Spleen (tissue), 11 donors: Measurements from ENCODE around the gene ALDH1L1. TPM values are rescaled to one million over a fixed set of nuclear protein-coding genes. Genes with fewer than 3 reads are reported as not detected.

ENCODE experiments used
- DNase-seq: peaks from one replicate; pipeline ENCODE4 v3.0.0-alpha.2; 2020
- H3K27ac ChIP-seq, 8 donors: fragments of 200-600 bp; sonication (generic) in 7 of 8; 1 replicate in 4 of 8; 2 replicates in 4 of 8; pipeline versions ENCODE4 v1.5.0 to v1.8.0; 2016 to 2021; ENCODE audit warnings: inconsistent platforms in 4 of 8, mild to moderate bottlenecking in 4 of 8, moderate library complexity in 1 of 8
- H3K27me3 ChIP-seq, 7 donors: fragments of 200-600 bp; sonication (generic) in 6 of 7; replicated peaks in 1 of 7; 1 replicate in 4 of 7; 2 replicates in 3 of 7; pipeline versions ENCODE4 v1.5.0 to v1.8.0; 2016 to 2021; ENCODE audit warnings: inconsistent platforms in 3 of 7, mild to moderate bottlenecking in 1 of 7
- H3K36me3 ChIP-seq, 6 donors: fragments of 200-600 bp; sonication (generic) in 5 of 6; 1 replicate in 4 of 6; 2 replicates in 2 of 6; pipeline versions ENCODE4 v1.5.0 to v1.8.0; 2016 to 2021; ENCODE audit warnings: inconsistent platforms in 2 of 6
- H3K4me1 ChIP-seq, 6 donors: fragments of 200-600 bp; sonication (generic) in 5 of 6; 1 replicate in 3 of 6; 2 replicates in 3 of 6; pipeline versions ENCODE4 v1.5.0 to v1.8.0; 2016 to 2021; ENCODE audit warnings: inconsistent platforms in 3 of 6
- H3K4me3 ChIP-seq, 8 donors: fragments of 200-600 bp; sonication (generic) in 7 of 8; 1 replicate in 4 of 8; 2 replicates in 4 of 8; pipeline versions ENCODE4 v1.5.0 to v1.8.0; 2016 to 2021; ENCODE audit warnings: inconsistent platforms in 4 of 8, mild to moderate bottlenecking in 4 of 8, moderate library complexity in 2 of 8
- H3K9me3 ChIP-seq, 8 donors: fragments of 200-600 bp; sonication (generic) in 7 of 8; 1 replicate in 4 of 8; 2 replicates in 4 of 8; pipeline versions ENCODE4 v1.5.0 to v1.8.0; 2016 to 2021; ENCODE audit warnings: inconsistent platforms in 4 of 8
- POLR2A ChIP-seq, 3 donors: fragments of 450-650 bp; IDR thresholded peaks; one replicate each; pipeline ENCODE4 v1.5.1; 2017; ENCODE audit warnings: antibody characterized with exemption in 3 of 3, mild to moderate bottlenecking in 1 of 3
- POLR2AphosphoS5 ChIP-seq, 3 donors: sonication (generic); formaldehyde crosslinking; IDR thresholded peaks; one replicate each; pipeline ENCODE4 v1.5.1; 2017; ENCODE audit warnings: antibody characterized with exemption in 3 of 3
- WGBS, 5 donors: extraction: QIAGEN DNeasy Blood & Tissue Kit in 3 of 5; methylation state at CpG; one replicate each; pipeline versions ENCODE4 v1.1.5 to v1.1.7; 2013 to 2018; 5-methylcytosine and 5-hydroxymethylcytosine counted together
- intact Hi-C: fragments of 100-400 bp; cut with DNase I; formaldehyde crosslinking; loops from one replicate; pipeline ENCODE4 v1.15.0; 2023; ENCODE audit warnings: low total_unique reads
- polyA plus RNA-seq, 3 donors: library from polyadenylated mRNA; stranded (reverse); fragments of 200-250 nt; gene quantifications; one replicate each; pipeline ENCODE4 v1.2.1, GENCODE V29; 2013
- total RNA-seq, 7 donors: library from RNA; depleted of rRNA in 3 of 7; stranded (reverse); fragments of >200 nt in 3 of 7; fragmentation: NEBNext Ultra II Directional in 4 of 7; extraction: Animal tissue kit (Norgen Biotek cat#: 25700) in 4 of 7; gene quantifications; one replicate each; pipeline versions ENCODE4 v1.1.0 to v1.2.1, GENCODE V29; 2016 to 2021
- TF ChIP-seq, protein P1 (sequence below), 11 experiments: fragments of 200-600 bp in 7 of 11; fragments of 450-650 bp in 4 of 11; sonication (generic) in 4 of 11; IDR thresholded peaks in 8 of 11; conservative IDR thresholded peaks in 3 of 11; 1 replicate in 7 of 11; 2 replicates in 4 of 11; pipeline versions ENCODE4 v1.4.0 to v1.8.0; 2016 to 2021; ENCODE audit warnings: antibody characterized with exemption in 11 of 11, inconsistent platforms in 4 of 11, mild to moderate bottlenecking in 1 of 11
- donor health status: healthy with polysubstance abuse.
- donor health status: DM: no; HTN: no; CAD: no; lungs with moderate emphysema.
- donor health status: DM: no; HTN: no; CAD: no.
- donor health status: Bipolar disorder and iron deficiency.
- donor health status: healthy.
- donor health status: DM: no; HTN: no; CAD: no.
- donor health status: DM: yes; HTN: yes; CAD: no.

The ALDH1L1 gene
- total and polyA plus RNA-seq, 10 donors: 0.09 to 1.3 (median 0.29) TPM; not detected in 3

- TF ChIP-seq POLR2A (IDR thresholded peaks at IDR 0.05) (no peak), POLR2AphosphoS5 (IDR thresholded peaks at IDR 0.05) (no peak)
- TF ChIP-seq, protein P1, sequence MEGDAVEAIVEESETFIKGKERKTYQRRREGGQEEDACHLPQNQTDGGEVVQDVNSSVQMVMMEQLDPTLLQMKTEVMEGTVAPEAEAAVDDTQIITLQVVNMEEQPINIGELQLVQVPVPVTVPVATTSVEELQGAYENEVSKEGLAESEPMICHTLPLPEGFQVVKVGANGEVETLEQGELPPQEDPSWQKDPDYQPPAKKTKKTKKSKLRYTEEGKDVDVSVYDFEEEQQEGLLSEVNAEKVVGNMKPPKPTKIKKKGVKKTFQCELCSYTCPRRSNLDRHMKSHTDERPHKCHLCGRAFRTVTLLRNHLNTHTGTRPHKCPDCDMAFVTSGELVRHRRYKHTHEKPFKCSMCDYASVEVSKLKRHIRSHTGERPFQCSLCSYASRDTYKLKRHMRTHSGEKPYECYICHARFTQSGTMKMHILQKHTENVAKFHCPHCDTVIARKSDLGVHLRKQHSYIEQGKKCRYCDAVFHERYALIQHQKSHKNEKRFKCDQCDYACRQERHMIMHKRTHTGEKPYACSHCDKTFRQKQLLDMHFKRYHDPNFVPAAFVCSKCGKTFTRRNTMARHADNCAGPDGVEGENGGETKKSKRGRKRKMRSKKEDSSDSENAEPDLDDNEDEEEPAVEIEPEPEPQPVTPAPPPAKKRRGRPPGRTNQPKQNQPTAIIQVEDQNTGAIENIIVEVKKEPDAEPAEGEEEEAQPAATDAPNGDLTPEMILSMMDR (IDR thresholded peaks at IDR 0.05 in 8 of 11, conservative IDR thresholded peaks at IDR 0.05 in 3 of 11): no peak
- Histone ChIP-seq H3K4me3 (no peak overlapping the region), H3K4me1 (no peaks in the 10 kb centered on the region), H3K36me3 (no peaks in the 10 kb centered on the region), H3K27ac (no peak overlapping the region), H3K27me3 (peaks cover 0 to 6% (median 0%) of the 10 kb centered on the region in 7 donors), H3K9me3 (peaks cover 0 to 3% (median 0%) of the 10 kb centered on the region in 8 donors)
- 80 to 92% (median 84%) methylated on average over 6 to 8 of the region's 8 CpGs for WGBS, 5 donors
- intact Hi-C loops: no loop called here
- DNase-seq: peak; percentile 62
Measured at GRCh38 chr3:126153695-126154360, 26.6 kb downstream of the ALDH1L1 start.

GRCh38 chr3:126152901-126153694 is 27.3 kb downstream of the ALDH1L1 start:
- H3K4me3 ChIP-seq: no peak overlapping the region
- WGBS, 5 donors: 81 to 93% (median 85%) methylated on average over 11 to 13 of the region's 13 CpGs
- H3K27ac ChIP-seq: no peak overlapping the region
- no peaks in the 10 kb centered on the region for H3K36me3 ChIP-seq
- no peaks in the 10 kb centered on the region for H3K4me1 ChIP-seq
- peaks cover 0 to 6% (median 0%) of the 10 kb centered on the region in 7 donors for H3K27me3 ChIP-seq
- TF ChIP-seq POLR2AphosphoS5 (IDR thresholded peaks at IDR 0.05): no peak
- TF ChIP-seq, protein P1 (IDR thresholded peaks at IDR 0.05 in 8 of 11, conservative IDR thresholded peaks at IDR 0.05 in 3 of 11): no peak
- no peak for TF ChIP-seq POLR2A (IDR thresholded peaks at IDR 0.05)
- peak; percentile 60 for DNase-seq
- H3K9me3 ChIP-seq: peaks cover 0 to 3% (median 0%) of the 10 kb centered on the region in 8 donors
- intact Hi-C loops: no loop called here

GRCh38 chr3:126152458-126152857 is 27.9 kb downstream of the ALDH1L1 start:
- TF ChIP-seq POLR2AphosphoS5 (IDR thresholded peaks at IDR 0.05) (no peak), POLR2A (IDR thresholded peaks at IDR 0.05) (no peak)
- TF ChIP-seq, protein P1 (IDR thresholded peaks at IDR 0.05 in 8 of 11, conservative IDR thresholded peaks at IDR 0.05 in 3 of 11): no peak
- Histone ChIP-seq H3K9me3 (peaks cover 0 to 3% (median 0%) of the 10 kb centered on the region in 8 donors), H3K4me1 (no peaks in the 10 kb centered on the region), H3K27ac (no peak overlapping the region), H3K27me3 (peaks cover 0 to 6% (median 0%) of the 10 kb centered on the region in 7 donors), H3K36me3 (no peaks in the 10 kb centered on the region), H3K4me3 (no peak overlapping the region)
- 67 to 89% (median 85%) methylated on average over 9 of the region's 9 CpGs for WGBS, 5 donors
- DNase-seq: peak; percentile 68
- intact Hi-C loops: no loop called here
